SK-N-SH (cell line): ENCODE results near the gene TCF3. TPM values are rescaled to one million over a fixed set of nuclear protein-coding genes. Genes with fewer than 3 reads are reported as not detected.
A peak's percentile ranks its signal among the peaks of the same experiment; 100 is the strongest.

Experiments
- CTCF ChIA-PET: fragments of 300-600, 350-600 bp; formaldehyde crosslinking; extraction: SDS; loops from one replicate; lab custom pipeline; 2021; lab: Yijun Ruan, JAX
- POLR2A ChIA-PET: fragments of 350-600 bp; sonication (Branson Sonifier 250); formaldehyde crosslinking; extraction: SDS; loops from one replicate; lab custom pipeline; 2020; ENCODE audit warnings: antibody characterized with exemption, inconsistent platforms; lab: Yijun Ruan, JAX
- DNase-seq: peaks from one replicate; pipeline ENCODE4 v3.0.0; 2012
- H2AFZ ChIP-seq: fragments of 200-600 bp; sonication (generic); 2 replicates; pipeline ENCODE4 v1.8.1; 2016; ENCODE audit warnings: antibody characterized with exemption, mild to moderate bottlenecking, low read depth
- H3F3A ChIP-seq: fragments of 200-600 bp; sonication (generic); replicated peaks from 2 replicates; pipeline ENCODE3; 2016; ENCODE audit warnings: antibody characterized with exemption, mild to moderate bottlenecking; ENCODE audit not compliant: insufficient read depth
- H3K27ac ChIP-seq, 2 experiments: fragments of 200-500 bp in 1 of 2; fragments of 200-600 bp in 1 of 2; sonication (Bioruptor generic) in 1 of 2; sonication (generic), shearing (Covaris generic) in 1 of 2; 2 replicates each; pipeline versions ENCODE4 v1.5.1 to v1.6.1; 2014 to 2016; ENCODE audit warnings: low read depth in 2 of 2, inconsistent platforms in 1 of 2, low read length in 1 of 2, mild to moderate bottlenecking in 1 of 2, mixed read lengths in 1 of 2
- H3K27me3 ChIP-seq: fragments of 200-600 bp; sonication (generic), shearing (Covaris generic); 2 replicates; pipeline ENCODE4 v1.6.1; 2016; ENCODE audit warnings: mixed run types; ENCODE audit not compliant: insufficient read depth
- H3K36me3 ChIP-seq, 2 experiments: fragments of 200-500 bp in 1 of 2; fragments of 200-600 bp in 1 of 2; sonication (Bioruptor generic) in 1 of 2; sonication (generic) in 1 of 2; replicated peaks in 1 of 2; 2 replicates each; pipeline versions ENCODE3 to v1.5.1; 2014 to 2016; ENCODE audit warnings: low read length in 1 of 2, mild to moderate bottlenecking in 1 of 2; ENCODE audit not compliant: insufficient read depth in 2 of 2, control insufficient read depth in 1 of 2
- H3K4me1 ChIP-seq, 2 experiments: fragments of 200-500 bp in 1 of 2; fragments of 200-600 bp in 1 of 2; sonication (Bioruptor generic) in 1 of 2; sonication (generic), shearing (Covaris generic) in 1 of 2; 2 replicates each; pipeline versions ENCODE4 v1.5.1 to v1.6.1; 2014 to 2016; ENCODE audit warnings: low read depth in 1 of 2, low read length in 1 of 2, mixed run types in 1 of 2; ENCODE audit not compliant: insufficient read depth in 2 of 2, control insufficient read depth in 1 of 2
- H3K4me2 ChIP-seq: fragments of 200-600 bp; sonication (generic), shearing (Covaris generic); 2 replicates; pipeline ENCODE4 v1.6.1; 2017; ENCODE audit warnings: mixed run types
- H3K4me3 ChIP-seq, 2 experiments: fragments of 200-500 bp in 1 of 2; fragments of 200-600 bp in 1 of 2; sonication (Bioruptor generic) in 1 of 2; sonication (generic), shearing (Covaris generic) in 1 of 2; 2 replicates each; pipeline versions ENCODE4 v1.5.1 to v1.8.1; 2014 to 2016; ENCODE audit warnings: low read depth in 2 of 2, inconsistent platforms in 1 of 2, low read length in 1 of 2, mild to moderate bottlenecking in 1 of 2, mixed read lengths in 1 of 2, moderate library complexity in 1 of 2
- H3K79me2 ChIP-seq: fragments of 200-600 bp; sonication (generic); 2 replicates; pipeline ENCODE4 v1.8.1; 2017; ENCODE audit warnings: mild to moderate bottlenecking; ENCODE audit not compliant: insufficient read depth
- H3K9ac ChIP-seq: fragments of 200-600 bp; sonication (generic); 2 replicates; pipeline ENCODE4 v1.6.1; 2017; ENCODE audit warnings: mixed run types
- H3K9me2 ChIP-seq: fragments of 200-600 bp; sonication (generic); 2 replicates; pipeline ENCODE4 v1.6.1; 2017; ENCODE audit warnings: mixed run types
- H3K9me3 ChIP-seq: fragments of 200-600 bp; sonication (generic); 2 replicates; pipeline ENCODE4 v1.6.1; 2017; ENCODE audit warnings: mixed run types, mild to moderate bottlenecking, moderate library complexity
- H4K20me1 ChIP-seq: fragments of 200-600 bp; sonication (generic); 2 replicates; pipeline ENCODE4 v1.6.1; 2017; ENCODE audit warnings: mild to moderate bottlenecking, mixed run types; ENCODE audit not compliant: insufficient read depth
- CHD2 ChIP-seq: fragments of 150-350 bp; IDR thresholded peaks from 2 replicates; pipeline ENCODE4 v1.6.1; 2018; ENCODE audit warnings: low read length; ENCODE audit not compliant: partially characterized antibody
- ELF1 ChIP-seq: IDR thresholded peaks from 2 replicates; pipeline ENCODE4 v1.4.0; 2012
- EP300 ChIP-seq, 2 experiments: IDR thresholded peaks; 2 replicates each; pipeline versions ENCODE4 v1.4.0 to v1.6.1; 2012; ENCODE audit warnings: borderline replicate concordance in 1 of 2, low read depth in 1 of 2, low read length in 1 of 2
- EZH2phosphoT487 ChIP-seq: fragments of 200-600 bp; sonication (generic); IDR thresholded peaks from 2 replicates; pipeline ENCODE4 v1.6.1; 2017; ENCODE audit warnings: low read depth, mixed run types, mild to moderate bottlenecking, antibody characterized with exemption, moderate library complexity, borderline replicate concordance
- GABPA ChIP-seq: IDR thresholded peaks from 2 replicates; pipeline ENCODE4 v1.4.0; 2012; ENCODE audit warnings: low read depth, mild to moderate bottlenecking
- GATA2 ChIP-seq: sonication (generic); formaldehyde crosslinking; IDR thresholded peaks from 2 replicates; pipeline ENCODE4 v1.5.0; 2020; ENCODE audit warnings: mild to moderate bottlenecking, missing genetic modification reagents
- JUND ChIP-seq: IDR thresholded peaks from 2 replicates; pipeline ENCODE4 v1.4.0; 2012
- MAX ChIP-seq: IDR thresholded peaks from 2 replicates; pipeline ENCODE4 v1.4.0; 2012; ENCODE audit warnings: low read depth
- MEF2A ChIP-seq: IDR thresholded peaks from 2 replicates; pipeline ENCODE4 v1.4.0; 2012; ENCODE audit warnings: low read depth, borderline replicate concordance
- NFIC ChIP-seq: IDR thresholded peaks from 2 replicates; pipeline ENCODE4 v1.4.0; 2012; ENCODE audit warnings: borderline replicate concordance
- PBX3 ChIP-seq: IDR thresholded peaks from 2 replicates; pipeline ENCODE4; 2012
- RCOR1 ChIP-seq: fragments of 150-350 bp; IDR thresholded peaks from 2 replicates; pipeline ENCODE4 v1.6.1; 2017; ENCODE audit warnings: antibody characterized with exemption, low read length
- RXRA ChIP-seq: IDR thresholded peaks from 2 replicates; pipeline ENCODE4 v1.4.0; 2012; ENCODE audit warnings: low read depth, mild to moderate bottlenecking, borderline replicate concordance
- TCF12 ChIP-seq: IDR thresholded peaks from 2 replicates; pipeline ENCODE4 v1.4.0; 2012
- TEAD4 ChIP-seq: IDR thresholded peaks from 2 replicates; pipeline ENCODE4 v1.4.0; 2012; ENCODE audit warnings: mild to moderate bottlenecking, borderline replicate concordance; ENCODE audit not compliant: insufficient read depth
- YY1 ChIP-seq: IDR thresholded peaks from 2 replicates; pipeline ENCODE4 v1.4.0; 2012; ENCODE audit warnings: low read depth, mild to moderate bottlenecking
- WGBS: methylation state at CpG from one replicate; pipeline ENCODE4 v1.1.6; 2017; ENCODE audit warnings: low lambda C conversion rate; 5-methylcytosine and 5-hydroxymethylcytosine counted together
- polyA plus RNA-seq, 3 experiments: library from polyadenylated mRNA; depleted of rRNA; stranded (reverse); fragments of >200 nt; gene quantifications; 2 replicates each; pipeline ENCODE4 v1.2.3, GENCODE V29; 2012
- TF ChIP-seq, protein P1 (sequence below): fragments of 150-350 bp; IDR thresholded peaks from 2 replicates; pipeline ENCODE4 v1.6.1; 2016; ENCODE audit warnings: mild to moderate bottlenecking, low read depth, low read length
- TF ChIP-seq, protein P2 (sequence below): IDR thresholded peaks from 2 replicates; pipeline ENCODE4 v1.4.0; 2012; ENCODE audit warnings: low read depth, borderline replicate concordance
- TF ChIP-seq, protein P3 (sequence below): fragments of 200-600 bp; sonication (generic); IDR thresholded peaks from 2 replicates; pipeline ENCODE4 v1.6.1; 2017; ENCODE audit warnings: antibody characterized with exemption, mild to moderate bottlenecking, moderate library complexity
- TF ChIP-seq, protein P4 (sequence below): IDR thresholded peaks from 2 replicates; pipeline ENCODE4 v1.6.1; 2012; ENCODE audit warnings: mild to moderate bottlenecking, low read depth, low read length, moderate library complexity

Gene TCF3
- polyA plus RNA-seq, 1 of the 3 experiments (the other 2 are of a cell fraction) = 104 TPM

- TF ChIP-seq RXRA (no peak), GATA2 (CRISPR knock-in tag) (no peak), TEAD4 (no peak), MAX (peak; percentile 93), ELF1 (peak; percentile 89), EP300 (IDR thresholded peaks at IDR 0.05; ENCODE audit: borderline replicate concordance in 1 of 2, low read depth in 1 of 2, low read length in 1 of 2) (no peak), GABPA (peak; percentile 80), PBX3 (peak; percentile 38; the same call in 1 of the 2 replicates), RCOR1 (no peak), JUND (no peak)
- TF ChIP-seq, protein P1, sequence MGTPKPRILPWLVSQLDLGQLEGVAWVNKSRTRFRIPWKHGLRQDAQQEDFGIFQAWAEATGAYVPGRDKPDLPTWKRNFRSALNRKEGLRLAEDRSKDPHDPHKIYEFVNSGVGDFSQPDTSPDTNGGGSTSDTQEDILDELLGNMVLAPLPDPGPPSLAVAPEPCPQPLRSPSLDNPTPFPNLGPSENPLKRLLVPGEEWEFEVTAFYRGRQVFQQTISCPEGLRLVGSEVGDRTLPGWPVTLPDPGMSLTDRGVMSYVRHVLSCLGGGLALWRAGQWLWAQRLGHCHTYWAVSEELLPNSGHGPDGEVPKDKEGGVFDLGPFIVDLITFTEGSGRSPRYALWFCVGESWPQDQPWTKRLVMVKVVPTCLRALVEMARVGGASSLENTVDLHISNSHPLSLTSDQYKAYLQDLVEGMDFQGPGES = no peak
- TF ChIP-seq, all 33 proteins: peak for 15
Observed at GRCh38 chr19:1605236-1606137, 46.9 kb downstream of the TCF3 start, which contains the start of gene UQCR11 (continued).

DNA sequence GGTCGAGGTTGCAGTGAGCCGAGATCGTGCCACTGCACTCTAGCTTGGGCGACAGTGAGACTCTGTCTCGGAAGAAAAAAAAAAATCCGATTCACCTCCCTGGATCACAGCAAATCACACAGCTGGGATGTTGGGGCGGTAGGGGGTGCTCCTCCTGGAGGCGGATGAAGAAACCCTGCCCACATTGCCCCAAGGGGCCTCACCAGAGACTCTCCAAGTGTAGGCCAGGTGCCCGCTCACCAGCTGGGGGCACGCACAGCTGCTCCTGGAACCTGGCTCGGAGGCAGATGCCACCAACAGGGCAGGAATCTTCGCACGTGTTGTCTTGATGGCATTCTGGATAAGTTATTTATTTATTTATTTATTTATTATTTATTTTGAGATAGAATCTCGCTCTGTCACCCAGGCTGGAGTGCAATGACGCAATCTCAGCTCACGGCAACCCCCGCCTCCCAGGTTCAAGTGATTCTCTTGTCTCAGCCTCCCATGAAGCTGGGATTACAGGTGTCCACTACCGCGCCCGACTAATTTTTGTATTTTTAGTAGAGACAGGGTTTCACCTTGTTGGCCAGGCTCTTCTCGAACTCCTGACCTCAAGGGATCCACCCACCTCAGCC lies 50.2 kb downstream of the TCF3 start:
- H3K36me3 ChIP-seq = peaks cover 7 to 9% of the 10 kb centered on the region in 2 experiments
- WGBS = 93% methylated on average over 21 of the region's 21 CpGs
- no peak overlapping the region for H3K27ac ChIP-seq
- H3K9me2 ChIP-seq = no peaks in the 10 kb centered on the region
- peaks cover 65% of the 10 kb centered on the region for H3K79me2 ChIP-seq
- peaks cover 26% of the 10 kb centered on the region for H4K20me1 ChIP-seq
- peaks cover 5 to 9% of the 10 kb centered on the region in 2 experiments; a peak in 2 of 4 replicates for H3K4me1 ChIP-seq
- H3K4me2 ChIP-seq = no peak overlapping the region
- POLR2A ChIA-PET = interaction anchor here (0.8 kb wide), 1 partner anchor 9 kb away, joined by 3 read pairs; the partner anchor contains the start of gene MBD3
- H3K27me3 ChIP-seq = no peaks in the 10 kb centered on the region
- no peak for DNase-seq
- no peak overlapping the region for H3K9ac ChIP-seq
- H3K4me3 ChIP-seq = no peak overlapping the region
- CTCF ChIA-PET = interaction anchor here (0.8 to 1.1 kb wide), 2 partner anchors 186 to 224 kb away, joined by 3 read pairs; no protein-coding TSS in a partner anchor
- no peaks in the 10 kb centered on the region for H3K9me3 ChIP-seq
- H2AFZ ChIP-seq = no peak overlapping the region
- peaks cover 10% of the 10 kb centered on the region for H3F3A ChIP-seq
- TF ChIP-seq, protein P2, sequence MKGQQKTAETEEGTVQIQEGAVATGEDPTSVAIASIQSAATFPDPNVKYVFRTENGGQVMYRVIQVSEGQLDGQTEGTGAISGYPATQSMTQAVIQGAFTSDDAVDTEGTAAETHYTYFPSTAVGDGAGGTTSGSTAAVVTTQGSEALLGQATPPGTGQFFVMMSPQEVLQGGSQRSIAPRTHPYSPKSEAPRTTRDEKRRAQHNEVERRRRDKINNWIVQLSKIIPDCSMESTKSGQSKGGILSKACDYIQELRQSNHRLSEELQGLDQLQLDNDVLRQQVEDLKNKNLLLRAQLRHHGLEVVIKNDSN = no peak
- TF ChIP-seq YY1 (no peak), MEF2A (no peak), EZH2phosphoT487 (no peak), CHD2 (no peak), TCF12 (no peak), MAX (no peak), NFIC (no peak), RXRA (no peak)
- TF ChIP-seq, protein P3, sequence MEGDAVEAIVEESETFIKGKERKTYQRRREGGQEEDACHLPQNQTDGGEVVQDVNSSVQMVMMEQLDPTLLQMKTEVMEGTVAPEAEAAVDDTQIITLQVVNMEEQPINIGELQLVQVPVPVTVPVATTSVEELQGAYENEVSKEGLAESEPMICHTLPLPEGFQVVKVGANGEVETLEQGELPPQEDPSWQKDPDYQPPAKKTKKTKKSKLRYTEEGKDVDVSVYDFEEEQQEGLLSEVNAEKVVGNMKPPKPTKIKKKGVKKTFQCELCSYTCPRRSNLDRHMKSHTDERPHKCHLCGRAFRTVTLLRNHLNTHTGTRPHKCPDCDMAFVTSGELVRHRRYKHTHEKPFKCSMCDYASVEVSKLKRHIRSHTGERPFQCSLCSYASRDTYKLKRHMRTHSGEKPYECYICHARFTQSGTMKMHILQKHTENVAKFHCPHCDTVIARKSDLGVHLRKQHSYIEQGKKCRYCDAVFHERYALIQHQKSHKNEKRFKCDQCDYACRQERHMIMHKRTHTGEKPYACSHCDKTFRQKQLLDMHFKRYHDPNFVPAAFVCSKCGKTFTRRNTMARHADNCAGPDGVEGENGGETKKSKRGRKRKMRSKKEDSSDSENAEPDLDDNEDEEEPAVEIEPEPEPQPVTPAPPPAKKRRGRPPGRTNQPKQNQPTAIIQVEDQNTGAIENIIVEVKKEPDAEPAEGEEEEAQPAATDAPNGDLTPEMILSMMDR = no peak
- TF ChIP-seq, protein P4, sequence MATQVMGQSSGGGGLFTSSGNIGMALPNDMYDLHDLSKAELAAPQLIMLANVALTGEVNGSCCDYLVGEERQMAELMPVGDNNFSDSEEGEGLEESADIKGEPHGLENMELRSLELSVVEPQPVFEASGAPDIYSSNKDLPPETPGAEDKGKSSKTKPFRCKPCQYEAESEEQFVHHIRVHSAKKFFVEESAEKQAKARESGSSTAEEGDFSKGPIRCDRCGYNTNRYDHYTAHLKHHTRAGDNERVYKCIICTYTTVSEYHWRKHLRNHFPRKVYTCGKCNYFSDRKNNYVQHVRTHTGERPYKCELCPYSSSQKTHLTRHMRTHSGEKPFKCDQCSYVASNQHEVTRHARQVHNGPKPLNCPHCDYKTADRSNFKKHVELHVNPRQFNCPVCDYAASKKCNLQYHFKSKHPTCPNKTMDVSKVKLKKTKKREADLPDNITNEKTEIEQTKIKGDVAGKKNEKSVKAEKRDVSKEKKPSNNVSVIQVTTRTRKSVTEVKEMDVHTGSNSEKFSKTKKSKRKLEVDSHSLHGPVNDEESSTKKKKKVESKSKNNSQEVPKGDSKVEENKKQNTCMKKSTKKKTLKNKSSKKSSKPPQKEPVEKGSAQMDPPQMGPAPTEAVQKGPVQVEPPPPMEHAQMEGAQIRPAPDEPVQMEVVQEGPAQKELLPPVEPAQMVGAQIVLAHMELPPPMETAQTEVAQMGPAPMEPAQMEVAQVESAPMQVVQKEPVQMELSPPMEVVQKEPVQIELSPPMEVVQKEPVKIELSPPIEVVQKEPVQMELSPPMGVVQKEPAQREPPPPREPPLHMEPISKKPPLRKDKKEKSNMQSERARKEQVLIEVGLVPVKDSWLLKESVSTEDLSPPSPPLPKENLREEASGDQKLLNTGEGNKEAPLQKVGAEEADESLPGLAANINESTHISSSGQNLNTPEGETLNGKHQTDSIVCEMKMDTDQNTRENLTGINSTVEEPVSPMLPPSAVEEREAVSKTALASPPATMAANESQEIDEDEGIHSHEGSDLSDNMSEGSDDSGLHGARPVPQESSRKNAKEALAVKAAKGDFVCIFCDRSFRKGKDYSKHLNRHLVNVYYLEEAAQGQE = no peak
